GM12801 (cell line): ENCODE results near the gene DPY19L1.

Experiments
- CTCF ChIP-seq: IDR thresholded peaks from one replicate; pipeline ENCODE4 v1.5.1; 2011; ENCODE audit warnings: control low read depth; ENCODE audit not compliant: insufficient read length; ENCODE audit errors: extremely low read depth

The DPY19L1 gene

GRCh38 chr7:35003679-35004303, 33.5 kb downstream of the DPY19L1 start:
- TF ChIP-seq CTCF: no peak

- TF ChIP-seq CTCF: no peak
These were observed 41.5 kb downstream of the DPY19L1 start for GRCh38 chr7:34995757-34996156.

GRCh38 chr7:34991938-34992840, 45.1 kb downstream of the DPY19L1 start:
- TF ChIP-seq CTCF: no peak

- TF ChIP-seq CTCF: no peak
These were observed 54.8 kb downstream of the DPY19L1 start for GRCh38 chr7:34982371-34983019.

GRCh38 chr7:34973400-34973760, 63.9 kb downstream of the DPY19L1 start:
- no peak for TF ChIP-seq CTCF

- TF ChIP-seq CTCF: no peak
These were observed 79.3 kb downstream of the DPY19L1 start for GRCh38 chr7:34958021-34958420.

GRCh38 chr7:34952822-34953221, 84.5 kb downstream of the DPY19L1 start:
- no peak for TF ChIP-seq CTCF
